T-helper 2 cell (primary cell): ENCODE results near the gene ORC2.
A peak's percentile ranks its signal among the peaks of the same experiment; 100 is the strongest.
"Not testable (repeated sequence)": the region's sequence is repeated elsewhere in the genome, so short reads cannot be mapped to it uniquely, and the experiment has no call there.

ENCODE experiments used
- DNase-seq, 5 experiments: peaks; one replicate each; pipeline versions ENCODE4 v3.0.0 to v3.0.0-alpha.2; 2012 to 2022
- total RNA-seq, 2 donors: gene quantifications; one replicate each; lab custom pipeline; 2026; lab: John Stamatoyannopoulos, UW

The ORC2 gene
- 29.9 to 51.2 reads per million in 2 donors for total RNA-seq

GRCh38 chr2:200963124-200963917 is at the start of gene ORC2:
ORC2 (minus strand) TSS chr2:200963660; CDS start chr2:200958123, 5,537 bp downstream.
- DNase-seq, result peak; percentile 81 to 94 (median 90)

GRCh38 chr2:201008296-201008829 is 44.9 kb upstream of the ORC2 start:
- no peak for DNase-seq

GRCh38 chr2:201007584-201007998 is 44.1 kb upstream of the ORC2 start:
- no peak for DNase-seq

- no peak for DNase-seq
Measured at GRCh38 chr2:201006704-201007103, 43.2 kb upstream of the ORC2 start.

GRCh38 chr2:201004370-201004769 is 40.9 kb upstream of the ORC2 start:
- DNase-seq, result no peak

GRCh38 chr2:200993097-200993496 is 29.6 kb upstream of the ORC2 start:
- DNase-seq, result no peak

GRCh38 chr2:200987137-200987536 is 23.7 kb upstream of the ORC2 start:
- DNase-seq, result no peak

GRCh38 chr2:200985799-200986198 is 22.3 kb upstream of the ORC2 start:
- DNase-seq, result no peak

- no peak for DNase-seq
Measured at GRCh38 chr2:200976710-200977109, 13.2 kb upstream of the ORC2 start.

- peak in 1 of 5 experiments; percentile 6 for DNase-seq
Measured at GRCh38 chr2:200975672-200976071, 12.2 kb upstream of the ORC2 start.

- DNase-seq, result not testable (repeated sequence)
Measured at GRCh38 chr2:200970057-200970456, 6.6 kb upstream of the ORC2 start.

GRCh38 chr2:200968735-200969134 is 5.3 kb upstream of the ORC2 start:
- no peak for DNase-seq

GRCh38 chr2:200968162-200968561 is 4.7 kb upstream of the ORC2 start:
- DNase-seq, result no peak

- DNase-seq, result no peak
Measured at GRCh38 chr2:200966770-200967169, 3.3 kb upstream of the ORC2 start.

GRCh38 chr2:200964498-200964897 is 1.0 kb upstream of the ORC2 start:
- DNase-seq, result no peak

GRCh38 chr2:200963918-200964252 is 425 bp upstream of the ORC2 start:
- DNase-seq, result peak in 1 of 5 experiments; percentile 3

- no peak for DNase-seq
Measured at GRCh38 chr2:200962811-200963123, 693 bp downstream of the ORC2 start.

- no peak for DNase-seq
Measured at GRCh38 chr2:200961674-200962073, 1.8 kb downstream of the ORC2 start.

- no peak for DNase-seq
Measured at GRCh38 chr2:200950378-200950777, 13.1 kb downstream of the ORC2 start.

- no peak for DNase-seq
Measured at GRCh38 chr2:200945395-200945729, 18.1 kb downstream of the ORC2 start.

- DNase-seq, result peak in 2 of 5 experiments; percentile 44 to 60
Measured at GRCh38 chr2:200944467-200945394, 18.7 kb downstream of the ORC2 start.

GRCh38 chr2:200943527-200944105 is 19.8 kb downstream of the ORC2 start:
- DNase-seq, result peak in 1 of 5 experiments; percentile 29

- DNase-seq, result no peak
Measured at GRCh38 chr2:200939832-200940231, 23.6 kb downstream of the ORC2 start.
